Memory B cell (primary cell): ENCODE results near the gene TPRX2.
"Not testable (repeated sequence)": the region's sequence is repeated elsewhere in the genome, so short reads cannot be mapped to it uniquely, and the experiment has no call there.

Source experiments
- ATAC-seq: fragments of 150-1000 bp; cut with Tn5 transposase; 2 replicates; pipeline ENCODE4 v1.10.0; 2021; ENCODE audit warnings: low read depth, mild to moderate bottlenecking, moderate library complexity
- DNase-seq, 2 donors: peaks; one replicate each; pipeline ENCODE4 v3.0.0; 2022; ENCODE audit warnings: low spot score in 2 of 2
- H3K27ac Mint-ChIP-seq: one replicate; pipeline ENCODE4 v1.8.0; 2022; ENCODE audit warnings: mild to moderate bottlenecking, moderate library complexity, mixed read lengths
- H3K27me3 Mint-ChIP-seq: one replicate; pipeline ENCODE4 v1.8.0; 2022; ENCODE audit warnings: mixed read lengths
- H3K36me3 Mint-ChIP-seq: one replicate; pipeline ENCODE4 v1.8.0; 2022; ENCODE audit warnings: mild to moderate bottlenecking, mixed read lengths
- H3K4me1 Mint-ChIP-seq: one replicate; pipeline ENCODE4 v1.8.0; 2022; ENCODE audit warnings: mixed read lengths
- H3K4me3 Mint-ChIP-seq: one replicate; pipeline ENCODE4 v1.8.0; 2022; ENCODE audit warnings: mild to moderate bottlenecking, moderate library complexity, mixed read lengths
- H3K9me3 Mint-ChIP-seq: one replicate; pipeline ENCODE4 v1.8.0; 2022; ENCODE audit warnings: mixed read lengths

The TPRX2 gene

GRCh38 chr19:47842941-47843340, 16.1 kb upstream of the TPRX2 start:
- no peak overlapping the region for H3K27ac Mint-ChIP-seq
- H3K4me1 Mint-ChIP-seq: no peaks in the 10 kb centered on the region
- DNase-seq (no peak), ATAC-seq (no peak)
- no peaks in the 10 kb centered on the region for H3K9me3 Mint-ChIP-seq
- H3K36me3 Mint-ChIP-seq: no peaks in the 10 kb centered on the region
- no peak overlapping the region for H3K4me3 Mint-ChIP-seq
- H3K27me3 Mint-ChIP-seq: peaks cover 18% of the 10 kb centered on the region

GRCh38 chr19:47848425-47848822, 10.6 kb upstream of the TPRX2 start:
- peaks cover 21% of the 10 kb centered on the region for H3K27me3 Mint-ChIP-seq
- H3K9me3 Mint-ChIP-seq: peaks cover 4% of the 10 kb centered on the region
- peaks cover 3% of the 10 kb centered on the region for H3K4me1 Mint-ChIP-seq
- no peak overlapping the region for H3K27ac Mint-ChIP-seq
- H3K4me3 Mint-ChIP-seq: no peak overlapping the region
- peaks cover 2% of the 10 kb centered on the region for H3K36me3 Mint-ChIP-seq
- ATAC-seq (no peak), DNase-seq (no peak)

GRCh38 chr19:47848823-47849473, 10.1 kb upstream of the TPRX2 start:
- Mint-ChIP-seq H3K36me3 (peaks cover 2% of the 10 kb centered on the region), H3K9me3 (peaks cover 4% of the 10 kb centered on the region), H3K4me3 (no peak overlapping the region), H3K27ac (no peak overlapping the region), H3K27me3 (peaks cover 24% of the 10 kb centered on the region), H3K4me1 (peaks cover 3% of the 10 kb centered on the region)
- ATAC-seq: no peak
- no peak for DNase-seq

- peaks cover 3% of the 10 kb centered on the region for H3K4me1 Mint-ChIP-seq
- peaks cover 4% of the 10 kb centered on the region for H3K9me3 Mint-ChIP-seq
- peaks cover 2% of the 10 kb centered on the region for H3K36me3 Mint-ChIP-seq
- peaks cover 19% of the 10 kb centered on the region for H3K27me3 Mint-ChIP-seq
- ATAC-seq (no peak), DNase-seq (no peak)
- H3K27ac Mint-ChIP-seq: no peak overlapping the region
- no peak overlapping the region for H3K4me3 Mint-ChIP-seq
Measured at GRCh38 chr19:47853003-47853402, 6.0 kb upstream of the TPRX2 start.

- H3K4me3 Mint-ChIP-seq: no peak overlapping the region
- DNase-seq: no peak
- peaks cover 14% of the 10 kb centered on the region for H3K27me3 Mint-ChIP-seq
- no peaks in the 10 kb centered on the region for H3K9me3 Mint-ChIP-seq
- H3K27ac Mint-ChIP-seq: no peak overlapping the region
- no peak for ATAC-seq
- H3K4me1 Mint-ChIP-seq: peaks cover 3% of the 10 kb centered on the region
- no peaks in the 10 kb centered on the region for H3K36me3 Mint-ChIP-seq
Measured at GRCh38 chr19:47854459-47854858, 4.6 kb upstream of the TPRX2 start.

- H3K4me3 Mint-ChIP-seq, H3K4me1 Mint-ChIP-seq, ATAC-seq, H3K27ac Mint-ChIP-seq, H3K9me3 Mint-ChIP-seq, DNase-seq, H3K36me3 Mint-ChIP-seq: not testable (repeated sequence)
- H3K27me3 Mint-ChIP-seq: peaks cover 11% of the 10 kb centered on the region
Measured at GRCh38 chr19:47858231-47858630, 804 bp upstream of the TPRX2 start.

- not testable (repeated sequence) for H3K36me3 Mint-ChIP-seq, DNase-seq, H3K27me3 Mint-ChIP-seq, ATAC-seq, H3K4me1 Mint-ChIP-seq, H3K9me3 Mint-ChIP-seq, H3K4me3 Mint-ChIP-seq, H3K27ac Mint-ChIP-seq
Measured at GRCh38 chr19:47859838-47860237, 803 bp downstream of the TPRX2 start.

GRCh38 chr19:47860602-47861297, 1.7 kb downstream of the TPRX2 start:
- H3K36me3 Mint-ChIP-seq: peaks cover 2% of the 10 kb centered on the region
- DNase-seq (no peak), ATAC-seq (no peak)
- H3K4me1 Mint-ChIP-seq: peaks cover 5% of the 10 kb centered on the region
- H3K9me3 Mint-ChIP-seq: peaks cover 2% of the 10 kb centered on the region
- peaks cover 11% of the 10 kb centered on the region for H3K27me3 Mint-ChIP-seq
- H3K27ac Mint-ChIP-seq: no peak overlapping the region
- H3K4me3 Mint-ChIP-seq: no peak overlapping the region

- Mint-ChIP-seq H3K4me1 (peaks cover 5% of the 10 kb centered on the region), H3K4me3 (no peak overlapping the region), H3K27me3 (peaks cover 13% of the 10 kb centered on the region), H3K36me3 (peaks cover 2% of the 10 kb centered on the region), H3K27ac (no peak overlapping the region), H3K9me3 (peaks cover 2% of the 10 kb centered on the region)
- no peak for DNase-seq
- no peak for ATAC-seq
Measured at GRCh38 chr19:47861630-47862029, 2.6 kb downstream of the TPRX2 start.

GRCh38 chr19:47863514-47863936, 4.5 kb downstream of the TPRX2 start:
- Mint-ChIP-seq H3K9me3 (peaks cover 2% of the 10 kb centered on the region), H3K27ac (no peak overlapping the region), H3K36me3 (peaks cover 2% of the 10 kb centered on the region), H3K4me3 (no peak overlapping the region), H3K27me3 (peaks cover 13% of the 10 kb centered on the region), H3K4me1 (peaks cover 5% of the 10 kb centered on the region)
- DNase-seq: peak; percentile 57 to 70
- ATAC-seq: peak; percentile 71

- ATAC-seq (no peak), DNase-seq (no peak)
- Mint-ChIP-seq H3K27me3 (peaks cover 13% of the 10 kb centered on the region), H3K27ac (no peak overlapping the region), H3K4me1 (peaks cover 5% of the 10 kb centered on the region), H3K36me3 (peaks cover 2% of the 10 kb centered on the region), H3K9me3 (peaks cover 2% of the 10 kb centered on the region), H3K4me3 (no peak overlapping the region)
Measured at GRCh38 chr19:47865166-47865565, 6.1 kb downstream of the TPRX2 start.

GRCh38 chr19:47878906-47879305, 19.9 kb downstream of the TPRX2 start:
- H3K27ac Mint-ChIP-seq: no peak overlapping the region
- ATAC-seq: no peak
- H3K4me3 Mint-ChIP-seq: no peak overlapping the region
- H3K9me3 Mint-ChIP-seq: peaks cover 2% of the 10 kb centered on the region
- H3K36me3 Mint-ChIP-seq: no peaks in the 10 kb centered on the region
- DNase-seq: no peak
- no peaks in the 10 kb centered on the region for H3K4me1 Mint-ChIP-seq
- H3K27me3 Mint-ChIP-seq: peaks cover 9% of the 10 kb centered on the region

GRCh38 chr19:47879385-47879784, 20.4 kb downstream of the TPRX2 start:
- DNase-seq, H3K36me3 Mint-ChIP-seq, H3K4me3 Mint-ChIP-seq, ATAC-seq, H3K27me3 Mint-ChIP-seq, H3K9me3 Mint-ChIP-seq, H3K27ac Mint-ChIP-seq, H3K4me1 Mint-ChIP-seq: not testable (repeated sequence)

GRCh38 chr19:47881757-47882156, 22.7 kb downstream of the TPRX2 start:
- no peak for ATAC-seq
- H3K27me3 Mint-ChIP-seq: peaks cover 11% of the 10 kb centered on the region
- DNase-seq: no peak

GRCh38 chr19:47882890-47883289, 23.9 kb downstream of the TPRX2 start:
- no peak overlapping the region for H3K27ac Mint-ChIP-seq
- peaks cover 10% of the 10 kb centered on the region for H3K27me3 Mint-ChIP-seq
- H3K9me3 Mint-ChIP-seq: peaks cover 2% of the 10 kb centered on the region
- no peak for ATAC-seq
- no peak overlapping the region for H3K4me3 Mint-ChIP-seq
- no peaks in the 10 kb centered on the region for H3K4me1 Mint-ChIP-seq
- H3K36me3 Mint-ChIP-seq: no peaks in the 10 kb centered on the region
- DNase-seq: no peak

More at GRCh38 chr19:47881757-47882156, 22.7 kb downstream of the TPRX2 start:
- H3K27ac Mint-ChIP-seq: no peak overlapping the region
- no peaks in the 10 kb centered on the region for H3K36me3 Mint-ChIP-seq
- no peak overlapping the region for H3K4me3 Mint-ChIP-seq
- no peaks in the 10 kb centered on the region for H3K4me1 Mint-ChIP-seq
- peaks cover 2% of the 10 kb centered on the region for H3K9me3 Mint-ChIP-seq
